Measurements from ENCODE around the gene AATK. TPM values are rescaled to one million over a fixed set of nuclear protein-coding genes. Genes with fewer than 3 reads are reported as not detected.

AATK gene
- total RNA-seq, 1 experiment from 2014 or later, result 4.4 TPM

DNA sequence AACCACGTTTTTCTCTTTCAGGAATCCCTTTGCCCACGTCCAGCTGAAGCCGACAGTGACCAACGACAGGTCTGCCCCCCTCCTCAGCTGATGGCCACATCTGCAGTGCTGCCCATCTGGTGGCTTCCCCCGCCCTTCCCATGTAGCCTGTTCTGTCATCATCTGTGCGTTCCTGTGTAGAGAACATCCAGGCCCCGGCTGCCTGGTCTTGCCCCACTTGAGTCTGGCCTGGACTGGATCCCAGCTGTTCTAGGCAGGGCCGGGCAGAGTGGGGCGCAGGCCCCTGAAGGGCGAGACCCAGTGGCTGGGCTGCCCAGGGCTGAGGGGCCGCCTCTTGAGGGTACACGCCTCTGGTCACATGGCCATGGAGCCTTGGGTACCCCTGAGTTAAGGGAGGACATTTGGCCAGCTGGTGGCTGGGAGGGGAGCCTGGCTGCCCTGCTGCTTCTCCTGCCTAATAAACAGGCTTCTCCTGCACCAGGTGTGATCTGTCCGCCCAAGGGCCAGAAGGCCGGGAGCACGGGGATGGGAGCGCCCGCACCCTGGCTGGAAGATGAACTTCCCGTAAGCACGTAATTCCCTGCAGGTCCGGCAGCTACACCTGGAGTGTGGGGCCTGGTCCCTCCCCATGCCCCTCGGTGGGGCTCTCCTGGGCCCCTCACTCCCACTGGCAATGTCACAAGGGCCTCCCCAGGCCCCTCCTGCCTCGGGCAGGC lies 50.1 kb downstream of the AATK start:
- no peak for ATAC-seq
- no peak overlapping the region for H3K4me2 ChIP-seq (ENCODE audit: low read length)
- H3K4me1 ChIP-seq (ENCODE audit: control insufficient read depth in 1 of 2, insufficient read depth in 2 of 2, low read length in 2 of 2), result peaks cover 10 to 31% of the 10 kb centered on the region in 2 experiments
- CTCF ChIA-PET, result no interaction called here
- intact Hi-C loops (cut with micrococcal nuclease), result no loop called here
- no peaks in the 10 kb centered on the region for H4K20me1 ChIP-seq (ENCODE audit: insufficient read depth)
- BruUV-seq (replicated peaks), result no TSS peak
- no peaks in the 10 kb centered on the region for H3K9me3 ChIP-seq (ENCODE audit: control insufficient read depth in 1 of 2, insufficient read depth in 1 of 2, low read depth in 1 of 2, low read length in 2 of 2)
- H3K79me2 ChIP-seq (ENCODE audit: insufficient read depth, low read length), result peaks cover 13% of the 10 kb centered on the region; the same call in 1 of the 2 replicates
- POLR2A ChIA-PET, result interaction anchor here (1.3 kb wide), 1 partner anchor 125 kb away, joined by 4 read pairs; the partner anchor contains the start of gene CHMP6
- H3K27me3 ChIP-seq (ENCODE audit: insufficient read depth, low read length), result no peaks in the 10 kb centered on the region
- H3K9ac ChIP-seq (ENCODE audit: low read length), result no peak overlapping the region
- no peak overlapping the region for H2AFZ ChIP-seq (ENCODE audit: low read depth, low read length, poor library complexity, severe bottlenecking)
- H3K9me2 ChIP-seq (ENCODE audit: insufficient read depth), result no peaks in the 10 kb centered on the region
- DNase-seq (ENCODE audit: low read depth, low spot score), result no peak
- peaks cover 0 to 5% of the 10 kb centered on the region in 2 experiments; a peak in 1 of 4 replicates for H3K36me3 ChIP-seq (ENCODE audit: control insufficient read depth in 1 of 2, insufficient read depth in 2 of 2, low read length in 2 of 2)
- TF ChIP-seq CEBPB (IDR thresholded peaks at IDR 0.05; ENCODE audit: low read depth) (no peak), JUND (IDR thresholded peaks at IDR 0.05) (no peak), POLR2AphosphoS5 (IDR thresholded peaks at IDR 0.05; ENCODE audit: low read depth, low read length) (no peak), EZH2phosphoT487 (IDR thresholded peaks at IDR 0.05; ENCODE audit: borderline replicate concordance) (no peak)
- TF ChIP-seq, protein P1, sequence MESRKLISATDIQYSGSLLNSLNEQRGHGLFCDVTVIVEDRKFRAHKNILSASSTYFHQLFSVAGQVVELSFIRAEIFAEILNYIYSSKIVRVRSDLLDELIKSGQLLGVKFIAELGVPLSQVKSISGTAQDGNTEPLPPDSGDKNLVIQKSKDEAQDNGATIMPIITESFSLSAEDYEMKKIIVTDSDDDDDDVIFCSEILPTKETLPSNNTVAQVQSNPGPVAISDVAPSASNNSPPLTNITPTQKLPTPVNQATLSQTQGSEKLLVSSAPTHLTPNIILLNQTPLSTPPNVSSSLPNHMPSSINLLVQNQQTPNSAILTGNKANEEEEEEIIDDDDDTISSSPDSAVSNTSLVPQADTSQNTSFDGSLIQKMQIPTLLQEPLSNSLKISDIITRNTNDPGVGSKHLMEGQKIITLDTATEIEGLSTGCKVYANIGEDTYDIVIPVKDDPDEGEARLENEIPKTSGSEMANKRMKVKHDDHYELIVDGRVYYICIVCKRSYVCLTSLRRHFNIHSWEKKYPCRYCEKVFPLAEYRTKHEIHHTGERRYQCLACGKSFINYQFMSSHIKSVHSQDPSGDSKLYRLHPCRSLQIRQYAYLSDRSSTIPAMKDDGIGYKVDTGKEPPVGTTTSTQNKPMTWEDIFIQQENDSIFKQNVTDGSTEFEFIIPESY (IDR thresholded peaks at IDR 0.05; ENCODE audit: extremely low read depth, insufficient replicate concordance, low read length), result no peak
- TF ChIP-seq, protein P2, sequence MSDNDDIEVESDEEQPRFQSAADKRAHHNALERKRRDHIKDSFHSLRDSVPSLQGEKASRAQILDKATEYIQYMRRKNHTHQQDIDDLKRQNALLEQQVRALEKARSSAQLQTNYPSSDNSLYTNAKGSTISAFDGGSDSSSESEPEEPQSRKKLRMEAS (IDR thresholded peaks at IDR 0.05), result no peak
- RAD21 ChIA-PET (ENCODE audit: low non-redundant PET in 1 of 2, low total read pairs in 2 of 2, uncharacterized antibody in 2 of 2, unreplicated experiment in 2 of 2), result interaction anchor here in 1 of 2 experiments (0.6 kb wide), 1 partner anchor 259 kb away, joined by 3 read pairs; no protein-coding TSS in a partner anchor
- no peak overlapping the region; the same call in 1 of the 2 replicates for H3K27ac ChIP-seq (ENCODE audit: low read depth, low read length)
- H3K4me3 ChIP-seq (replicated peaks in 1 of 2; ENCODE audit: low read depth in 1 of 2, low read length in 2 of 2), result no peak overlapping the region

Data from HCT116 (cell line).